ENCODE data around the gene SLC22A13. TPM values are rescaled to one million over a fixed set of nuclear protein-coding genes. Genes with fewer than 3 reads are reported as not detected.
"Not testable (repeated sequence)": the region's sequence is repeated elsewhere in the genome, so short reads cannot be mapped to it uniquely, and the experiment has no call there.

The SLC22A13 gene
- total and polyA plus RNA-seq, 2 donors (not counting 3 experiments of a cell fraction or from before 2014, with no cell fraction given) = 0.11 to 0.53 TPM

GRCh38 chr3:38318766-38319671, 53.4 kb downstream of the SLC22A13 start:
- H3K27me3 ChIP-seq (ENCODE audit: control insufficient read depth in 2 of 2, insufficient read depth in 2 of 2, low read length in 2 of 2) = no peaks in the 10 kb centered on the region
- H3K79me2 ChIP-seq (ENCODE audit: control insufficient read depth, insufficient read depth, low read length) = no peaks in the 10 kb centered on the region
- H3K36me3 ChIP-seq (ENCODE audit: control insufficient read depth in 2 of 2, extremely low read depth in 1 of 2, insufficient read depth in 2 of 2, low read length in 2 of 2) = no peaks in the 10 kb centered on the region
- no peak for FAIRE-seq
- intact Hi-C loops (cut with micrococcal nuclease) (no loop called here), dilution Hi-C loops (cut with MboI; ENCODE audit: extremely low pct_ligation_motif_present, low sequenced_read_pairs) (no loop called here)
- POLR2A ChIA-PET = no interaction called here
- no peak overlapping the region for H3K27ac ChIP-seq (ENCODE audit: insufficient read depth, low read depth, low read length)
- no peaks in the 10 kb centered on the region for H3K9me3 ChIP-seq (replicated peaks; ENCODE audit: control insufficient read depth, insufficient read depth, low read length)
- TF ChIP-seq MYC (IDR thresholded peaks at IDR 0.05; ENCODE audit: low read depth, low read length) (no peak), CTCF (IDR thresholded peaks at IDR 0.05; ENCODE audit: extremely low read depth in 1 of 2, insufficient read depth in 1 of 2, low read depth in 1 of 2, low read length in 2 of 2) (no peak), FOS (IDR thresholded peaks at IDR 0.05; ENCODE audit: borderline replicate concordance, insufficient read depth, low read length) (no peak), JUN (IDR thresholded peaks at IDR 0.05; ENCODE audit: borderline replicate concordance, insufficient read depth, insufficient read length, low read depth) (no peak)
- H3K4me2 ChIP-seq (ENCODE audit: insufficient read depth, low read length) = no peak overlapping the region
- no peak overlapping the region for H2AFZ ChIP-seq (ENCODE audit: low read depth, low read length)
- no peak for DNase-seq (ENCODE audit: low read depth, low spot score)
- no TSS peak for BruUV-seq (replicated peaks)
- no peaks in the 10 kb centered on the region for H4K20me1 ChIP-seq (replicated peaks; ENCODE audit: control insufficient read depth, extremely low read depth, insufficient read depth, low read length)
- CTCF ChIA-PET = interaction anchor here (0.6 to 1.2 kb wide), 2 partner anchors 19 to 212 kb away, joined by 3 read pairs; no protein-coding TSS in a partner anchor
- no peak overlapping the region for H3K9ac ChIP-seq (replicated peaks; ENCODE audit: extremely low read depth, insufficient read depth, low read length)
- H3K9me1 ChIP-seq (replicated peaks; ENCODE audit: control insufficient read depth, extremely low read depth, insufficient read depth, low read length) = no peaks in the 10 kb centered on the region
- H3K4me1 ChIP-seq (ENCODE audit: control insufficient read depth, extremely low read depth, insufficient read depth, low read length) = no peaks in the 10 kb centered on the region
- H3K4me3 ChIP-seq (replicated peaks in 1 of 3; ENCODE audit: insufficient read depth in 1 of 3, low read depth in 1 of 3, low read length in 3 of 3) = no peak overlapping the region

- H3K4me3 ChIP-seq (replicated peaks in 1 of 3; ENCODE audit: insufficient read depth in 1 of 3, low read depth in 1 of 3, low read length in 3 of 3); H3K36me3 ChIP-seq (ENCODE audit: control insufficient read depth in 2 of 2, extremely low read depth in 1 of 2, insufficient read depth in 2 of 2, low read length in 2 of 2); dilution Hi-C loops (cut with MboI; ENCODE audit: extremely low pct_ligation_motif_present, low sequenced_read_pairs); DNase-seq (ENCODE audit: low read depth, low spot score); intact Hi-C loops (cut with micrococcal nuclease); H3K9ac ChIP-seq (replicated peaks; ENCODE audit: extremely low read depth, insufficient read depth, low read length); H3K27me3 ChIP-seq (ENCODE audit: control insufficient read depth in 2 of 2, insufficient read depth in 2 of 2, low read length in 2 of 2); H3K9me3 ChIP-seq (replicated peaks; ENCODE audit: control insufficient read depth, insufficient read depth, low read length); H3K4me2 ChIP-seq (ENCODE audit: insufficient read depth, low read length); FAIRE-seq; CTCF ChIA-PET; H3K27ac ChIP-seq (ENCODE audit: insufficient read depth, low read depth, low read length); H4K20me1 ChIP-seq (replicated peaks; ENCODE audit: control insufficient read depth, extremely low read depth, insufficient read depth, low read length); H2AFZ ChIP-seq (ENCODE audit: low read depth, low read length); BruUV-seq (replicated peaks); POLR2A ChIA-PET; H3K79me2 ChIP-seq (ENCODE audit: control insufficient read depth, insufficient read depth, low read length); H3K4me1 ChIP-seq (ENCODE audit: control insufficient read depth, extremely low read depth, insufficient read depth, low read length); H3K9me1 ChIP-seq (replicated peaks; ENCODE audit: control insufficient read depth, extremely low read depth, insufficient read depth, low read length): not testable (repeated sequence)
Observed at GRCh38 chr3:38320638-38321037, 55.0 kb downstream of the SLC22A13 start.

Data from endothelial cell of umbilical vein (primary cell).